GM18499 (cell line): ENCODE measurements around the gene AASS.
A peak's percentile ranks its signal among the peaks of the same experiment; 100 is the strongest.
"Not testable (repeated sequence)": the region's sequence is repeated elsewhere in the genome, so short reads cannot be mapped to it uniquely, and the experiment has no call there.

Experiments used
- ATAC-seq: cut with Tn5 transposase; IDR thresholded peaks from one replicate; pipeline ENCODE4 v1.9.1; 2021; ENCODE audit warnings: moderate number of reproducible peaks; ENCODE audit not compliant: insufficient read depth, unreplicated experiment

AASS gene

GRCh38 chr7:122143751-122144711 is at the start of gene AASS:
Gene AASS (minus strand): TSS chr7:122144249. CDS start chr7:122133726, 10,523 bp downstream.
- ATAC-seq, result peak; percentile 100

GRCh38 chr7:122188785-122189184 is 44.7 kb upstream of the AASS start:
- ATAC-seq, result no peak

- no peak for ATAC-seq
Observed at GRCh38 chr7:122183106-122183505, 39.1 kb upstream of the AASS start.

GRCh38 chr7:122182081-122182480 is 38.0 kb upstream of the AASS start:
- no peak for ATAC-seq

GRCh38 chr7:122172144-122172543 is 28.1 kb upstream of the AASS start:
- ATAC-seq, result not testable (repeated sequence)

- no peak for ATAC-seq
Observed at GRCh38 chr7:122166740-122167139, 22.7 kb upstream of the AASS start.

GRCh38 chr7:122166275-122166674 is 22.2 kb upstream of the AASS start:
- ATAC-seq, result no peak

GRCh38 chr7:122161628-122162027 is 17.6 kb upstream of the AASS start:
- ATAC-seq, result no peak

GRCh38 chr7:122155566-122155965 is 11.5 kb upstream of the AASS start:
- ATAC-seq, result no peak

GRCh38 chr7:122148878-122149277 is 4.8 kb upstream of the AASS start:
- ATAC-seq, result no peak

GRCh38 chr7:122148081-122148480 is 4.0 kb upstream of the AASS start:
- ATAC-seq, result no peak

- no peak for ATAC-seq
Observed at GRCh38 chr7:122145937-122146645, 2.0 kb upstream of the AASS start.

GRCh38 chr7:122143376-122143750 is 686 bp downstream of the AASS start:
- no peak for ATAC-seq

GRCh38 chr7:122140918-122141317 is 3.1 kb downstream of the AASS start:
- no peak for ATAC-seq

GRCh38 chr7:122137251-122138077 is 6.6 kb downstream of the AASS start:
- ATAC-seq, result no peak

- no peak for ATAC-seq
Observed at GRCh38 chr7:122136639-122137245, 7.3 kb downstream of the AASS start.

GRCh38 chr7:122136078-122136477 is 8.0 kb downstream of the AASS start:
- no peak for ATAC-seq

- ATAC-seq, result no peak
Observed at GRCh38 chr7:122135275-122135674, 8.8 kb downstream of the AASS start.

- not testable (repeated sequence) for ATAC-seq
Observed at GRCh38 chr7:122134793-122135192, 9.3 kb downstream of the AASS start.

GRCh38 chr7:122133477-122133876 is 10.6 kb downstream of the AASS start:
- no peak for ATAC-seq
